GM12878 (cell line): Measurements from ENCODE around the gene TNFSF15.

Experiments
- BACH1 ChIP-seq: fragments of 450-650 bp; IDR thresholded peaks from 2 replicates; pipeline ENCODE4 v1.6.1; 2017; ENCODE audit warnings: mild to moderate bottlenecking, borderline replicate concordance
- BHLHE40 ChIP-seq, 2 experiments: fragments of 450-650 bp in 1 of 2; IDR thresholded peaks; 2 replicates each; pipeline ENCODE4 v1.6.1; 2011 to 2017; ENCODE audit warnings: low read depth in 2 of 2, borderline replicate concordance in 1 of 2, improper control_type of control experiment in 1 of 2, low read length in 1 of 2, mild to moderate bottlenecking in 1 of 2
- CEBPB ChIP-seq, 2 experiments: fragments of 150-350 bp in 1 of 2; IDR thresholded peaks; 2 replicates each; pipeline ENCODE4 v1.6.1; 2012 to 2014; ENCODE audit warnings: low read depth in 2 of 2, low read length in 2 of 2, borderline replicate concordance in 1 of 2, inconsistent platforms in 1 of 2
- EZH2 ChIP-seq: IDR thresholded peaks from 2 replicates; pipeline ENCODE4 v1.6.1; 2012; ENCODE audit warnings: low read depth, mild to moderate bottlenecking, control low read depth, inconsistent platforms, low read length, borderline replicate concordance; ENCODE audit not compliant: control insufficient read depth
- MTA2 ChIP-seq: fragments of 450-650 bp; IDR thresholded peaks from 2 replicates; pipeline ENCODE4 v1.6.1; 2016; ENCODE audit warnings: low read depth, mild to moderate bottlenecking, moderate library complexity
- NFYA ChIP-seq: IDR thresholded peaks from 2 replicates; pipeline ENCODE4 v1.6.1; 2011; ENCODE audit warnings: low read depth, mild to moderate bottlenecking, low read length, improper control_type of control experiment, borderline replicate concordance
- RCOR1 ChIP-seq: conservative IDR thresholded peaks from 2 replicates; pipeline ENCODE4 v1.6.1; 2012; ENCODE audit warnings: low read depth, low read length, improper control_type of control experiment
- SRF ChIP-seq, 2 experiments: IDR thresholded peaks; 2 replicates each; pipeline ENCODE4 v1.6.1; 2011; ENCODE audit warnings: low read depth in 2 of 2, low read length in 2 of 2, mild to moderate bottlenecking in 1 of 2, moderate library complexity in 1 of 2
- TF ChIP-seq, protein P1 (sequence below): IDR thresholded peaks from 2 replicates; pipeline ENCODE4 v1.6.1; 2012; ENCODE audit warnings: mild to moderate bottlenecking, low read depth, low read length
- TF ChIP-seq, protein P2 (sequence below), 3 experiments: IDR thresholded peaks in 2 of 3; conservative IDR thresholded peaks in 1 of 3; 2 replicates each; pipeline ENCODE4 v1.5.1; 2011; ENCODE audit warnings: low read depth in 3 of 3, low read length in 3 of 3, mild to moderate bottlenecking in 3 of 3, control low read depth in 2 of 3, moderate library complexity in 2 of 3, inconsistent platforms in 1 of 3, mixed read lengths in 1 of 3; ENCODE audit not compliant: control insufficient read depth in 2 of 3, insufficient read depth in 1 of 3; ENCODE audit errors: extremely low read depth in 1 of 3

GRCh38 chr9:114787781-114788498 is 17.9 kb downstream of the TNFSF15 start:
- TF ChIP-seq, protein P1, sequence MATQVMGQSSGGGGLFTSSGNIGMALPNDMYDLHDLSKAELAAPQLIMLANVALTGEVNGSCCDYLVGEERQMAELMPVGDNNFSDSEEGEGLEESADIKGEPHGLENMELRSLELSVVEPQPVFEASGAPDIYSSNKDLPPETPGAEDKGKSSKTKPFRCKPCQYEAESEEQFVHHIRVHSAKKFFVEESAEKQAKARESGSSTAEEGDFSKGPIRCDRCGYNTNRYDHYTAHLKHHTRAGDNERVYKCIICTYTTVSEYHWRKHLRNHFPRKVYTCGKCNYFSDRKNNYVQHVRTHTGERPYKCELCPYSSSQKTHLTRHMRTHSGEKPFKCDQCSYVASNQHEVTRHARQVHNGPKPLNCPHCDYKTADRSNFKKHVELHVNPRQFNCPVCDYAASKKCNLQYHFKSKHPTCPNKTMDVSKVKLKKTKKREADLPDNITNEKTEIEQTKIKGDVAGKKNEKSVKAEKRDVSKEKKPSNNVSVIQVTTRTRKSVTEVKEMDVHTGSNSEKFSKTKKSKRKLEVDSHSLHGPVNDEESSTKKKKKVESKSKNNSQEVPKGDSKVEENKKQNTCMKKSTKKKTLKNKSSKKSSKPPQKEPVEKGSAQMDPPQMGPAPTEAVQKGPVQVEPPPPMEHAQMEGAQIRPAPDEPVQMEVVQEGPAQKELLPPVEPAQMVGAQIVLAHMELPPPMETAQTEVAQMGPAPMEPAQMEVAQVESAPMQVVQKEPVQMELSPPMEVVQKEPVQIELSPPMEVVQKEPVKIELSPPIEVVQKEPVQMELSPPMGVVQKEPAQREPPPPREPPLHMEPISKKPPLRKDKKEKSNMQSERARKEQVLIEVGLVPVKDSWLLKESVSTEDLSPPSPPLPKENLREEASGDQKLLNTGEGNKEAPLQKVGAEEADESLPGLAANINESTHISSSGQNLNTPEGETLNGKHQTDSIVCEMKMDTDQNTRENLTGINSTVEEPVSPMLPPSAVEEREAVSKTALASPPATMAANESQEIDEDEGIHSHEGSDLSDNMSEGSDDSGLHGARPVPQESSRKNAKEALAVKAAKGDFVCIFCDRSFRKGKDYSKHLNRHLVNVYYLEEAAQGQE = no peak
- TF ChIP-seq NFYA (no peak), SRF (IDR thresholded peaks at IDR 0.05; ENCODE audit: low read depth in 2 of 2, low read length in 2 of 2) (no peak), MTA2 (no peak), EZH2 (no peak), CEBPB (IDR thresholded peaks at IDR 0.05; ENCODE audit: borderline replicate concordance in 1 of 2, low read depth in 2 of 2, low read length in 2 of 2) (no peak), BHLHE40 (IDR thresholded peaks at IDR 0.05; ENCODE audit: borderline replicate concordance in 1 of 2, low read depth in 2 of 2, low read length in 1 of 2) (no peak), BACH1 (no peak), RCOR1 (no peak)
- TF ChIP-seq, protein P2, sequence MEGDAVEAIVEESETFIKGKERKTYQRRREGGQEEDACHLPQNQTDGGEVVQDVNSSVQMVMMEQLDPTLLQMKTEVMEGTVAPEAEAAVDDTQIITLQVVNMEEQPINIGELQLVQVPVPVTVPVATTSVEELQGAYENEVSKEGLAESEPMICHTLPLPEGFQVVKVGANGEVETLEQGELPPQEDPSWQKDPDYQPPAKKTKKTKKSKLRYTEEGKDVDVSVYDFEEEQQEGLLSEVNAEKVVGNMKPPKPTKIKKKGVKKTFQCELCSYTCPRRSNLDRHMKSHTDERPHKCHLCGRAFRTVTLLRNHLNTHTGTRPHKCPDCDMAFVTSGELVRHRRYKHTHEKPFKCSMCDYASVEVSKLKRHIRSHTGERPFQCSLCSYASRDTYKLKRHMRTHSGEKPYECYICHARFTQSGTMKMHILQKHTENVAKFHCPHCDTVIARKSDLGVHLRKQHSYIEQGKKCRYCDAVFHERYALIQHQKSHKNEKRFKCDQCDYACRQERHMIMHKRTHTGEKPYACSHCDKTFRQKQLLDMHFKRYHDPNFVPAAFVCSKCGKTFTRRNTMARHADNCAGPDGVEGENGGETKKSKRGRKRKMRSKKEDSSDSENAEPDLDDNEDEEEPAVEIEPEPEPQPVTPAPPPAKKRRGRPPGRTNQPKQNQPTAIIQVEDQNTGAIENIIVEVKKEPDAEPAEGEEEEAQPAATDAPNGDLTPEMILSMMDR (IDR thresholded peaks at IDR 0.05 in 2 of 3, conservative IDR thresholded peaks at IDR 0.05 in 1 of 3; ENCODE audit: control insufficient read depth in 2 of 3, extremely low read depth in 1 of 3, insufficient read depth in 1 of 3, low read depth in 3 of 3, low read length in 3 of 3) = no peak
